SU-DHL-6 (cell line): Measurements from ENCODE around the gene NACC2.

Experiments used
- H2AFZ ChIP-seq: fragments of 200-600 bp; sonication (generic); 2 replicates; pipeline ENCODE4 v1.6.1; 2014; ENCODE audit warnings: low read depth, mild to moderate bottlenecking, moderate library complexity, mixed read lengths, antibody characterized with exemption, low read length; ENCODE audit not compliant: severe bottlenecking
- H3F3A ChIP-seq: fragments of 200-600 bp; shearing (Covaris generic); 2 replicates; pipeline ENCODE4 v1.6.0; 2016; ENCODE audit warnings: antibody characterized with exemption, mild to moderate bottlenecking; ENCODE audit not compliant: insufficient read depth
- H3K27ac ChIP-seq: fragments of 200-600 bp; sonication (generic); 2 replicates; pipeline ENCODE4 v1.5.1; 2016; ENCODE audit warnings: low read depth, mild to moderate bottlenecking, low read length, moderate library complexity, mixed read lengths
- H3K27me3 ChIP-seq: fragments of 200-600 bp; sonication (generic), shearing (Covaris generic); 2 replicates; pipeline ENCODE4 v1.6.0; 2014; ENCODE audit warnings: mild to moderate bottlenecking, low read length
- H3K36me3 ChIP-seq: fragments of 200-600 bp; sonication (generic); 2 replicates; pipeline ENCODE4 v1.6.1; 2014; ENCODE audit warnings: mild to moderate bottlenecking, low read length, mixed read lengths
- H3K4me2 ChIP-seq: fragments of 300-600, 200-600 bp; shearing (Covaris generic), sonication (generic); 2 replicates; pipeline ENCODE4 v1.6.0; 2014; ENCODE audit warnings: low read length, low read depth, mild to moderate bottlenecking; ENCODE audit not compliant: poor library complexity, severe bottlenecking
- H3K4me3 ChIP-seq: fragments of 200-600 bp; sonication (generic); 2 replicates; pipeline ENCODE4 v1.5.1; 2014; ENCODE audit warnings: antibody characterized with exemption, low read length, mild to moderate bottlenecking, mixed read lengths; ENCODE audit not compliant: insufficient read depth, poor library complexity, severe bottlenecking
- H3K79me2 ChIP-seq: fragments of 200-600 bp; sonication (generic); 2 replicates; pipeline ENCODE4 v1.6.1; 2014; ENCODE audit warnings: mild to moderate bottlenecking, low read length, moderate library complexity; ENCODE audit not compliant: insufficient read depth
- H3K9ac ChIP-seq: fragments of 200-600 bp; sonication (generic); 2 replicates; pipeline ENCODE4 v1.7.0; 2014; ENCODE audit warnings: mild to moderate bottlenecking, low read length
- H3K9me2 ChIP-seq: fragments of 200-600 bp; sonication (generic); replicated peaks from 2 replicates; pipeline ENCODE4 v1.6.1; 2014; ENCODE audit warnings: low read length; ENCODE audit not compliant: insufficient read depth
- H3K9me3 ChIP-seq: fragments of 200-600 bp; sonication (generic); 2 replicates; pipeline ENCODE4 v1.6.1; 2014; ENCODE audit warnings: low read length, mixed read lengths; ENCODE audit not compliant: insufficient read depth
- H4K20me1 ChIP-seq: fragments of 200-600 bp; sonication (generic); 2 replicates; pipeline ENCODE4 v1.6.1; 2014; ENCODE audit warnings: low read depth, mild to moderate bottlenecking, antibody characterized with exemption, low read length, moderate library complexity, mixed read lengths
- CTCF ChIP-seq: fragments of 200-600 bp; sonication (generic); IDR thresholded peaks from one replicate; pipeline ENCODE4 v1.5.1; 2017; ENCODE audit warnings: antibody characterized with exemption, mild to moderate bottlenecking, low read length, moderate library complexity; ENCODE audit not compliant: insufficient read depth, poor library complexity, severe bottlenecking
- EZH2phosphoT487 ChIP-seq: fragments of 200-600 bp; sonication (generic), shearing (Covaris generic); conservative IDR thresholded peaks from 2 replicates; pipeline ENCODE4 v1.6.1; 2018; ENCODE audit warnings: mild to moderate bottlenecking, antibody characterized with exemption, low read length, moderate library complexity, mixed read lengths

Gene NACC2

GRCh38 chr9:136031741-136032730 is 63.1 kb downstream of the NACC2 start:
- H3K9me3 ChIP-seq, result peaks cover 7% of the 10 kb centered on the region; the same call in 1 of the 2 replicates
- no peaks in the 10 kb centered on the region for H3F3A ChIP-seq
- no peaks in the 10 kb centered on the region for H3K27me3 ChIP-seq
- H3K36me3 ChIP-seq, result no peaks in the 10 kb centered on the region
- no peak overlapping the region for H3K4me3 ChIP-seq
- no peaks in the 10 kb centered on the region for H3K9me2 ChIP-seq
- no peaks in the 10 kb centered on the region for H4K20me1 ChIP-seq
- H2AFZ ChIP-seq, result no peak overlapping the region
- H3K9ac ChIP-seq, result no peak overlapping the region
- no peak overlapping the region for H3K27ac ChIP-seq
- TF ChIP-seq CTCF (no peak), EZH2phosphoT487 (no peak)
- H3K79me2 ChIP-seq, result no peaks in the 10 kb centered on the region
- no peak overlapping the region for H3K4me2 ChIP-seq

GRCh38 chr9:136031094-136031493 is 64.0 kb downstream of the NACC2 start:
- Histone ChIP-seq H3K79me2 (no peaks in the 10 kb centered on the region), H2AFZ (no peak overlapping the region), H3F3A (no peaks in the 10 kb centered on the region), H3K4me3 (no peak overlapping the region), H3K36me3 (no peaks in the 10 kb centered on the region), H4K20me1 (no peaks in the 10 kb centered on the region), H3K27ac (no peak overlapping the region), H3K27me3 (no peaks in the 10 kb centered on the region), H3K9ac (no peak overlapping the region), H3K9me2 (no peaks in the 10 kb centered on the region), H3K9me3 (peaks cover 7% of the 10 kb centered on the region; the same call in 1 of the 2 replicates), H3K4me2 (no peak overlapping the region)
- TF ChIP-seq CTCF (no peak), EZH2phosphoT487 (no peak)

- H3K79me2 ChIP-seq, result no peaks in the 10 kb centered on the region
- H3F3A ChIP-seq, result no peaks in the 10 kb centered on the region
- no peaks in the 10 kb centered on the region for H3K27me3 ChIP-seq
- no peaks in the 10 kb centered on the region for H3K9me2 ChIP-seq
- peaks cover 7% of the 10 kb centered on the region; the same call in 1 of the 2 replicates for H3K9me3 ChIP-seq
- H4K20me1 ChIP-seq, result no peaks in the 10 kb centered on the region
- no peak overlapping the region for H2AFZ ChIP-seq
- H3K36me3 ChIP-seq, result no peaks in the 10 kb centered on the region
- no peak overlapping the region for H3K4me2 ChIP-seq
- TF ChIP-seq CTCF (no peak), EZH2phosphoT487 (no peak)
- H3K27ac ChIP-seq, result no peak overlapping the region
- H3K4me3 ChIP-seq, result no peak overlapping the region
- H3K9ac ChIP-seq, result no peak overlapping the region
Observed at GRCh38 chr9:136029556-136029955, 65.5 kb downstream of the NACC2 start.
